ENCODE data around the gene MAP6.

The MAP6 gene

GRCh38 chr11:75598264-75598663 is 70.6 kb downstream of the MAP6 start:
- no peak for ATAC-seq
- TF ChIP-seq ISL1 (CRISPR knock-in tag; IDR thresholded peaks at IDR 0.05) (no peak), ESRRG (CRISPR knock-in tag; IDR thresholded peaks at IDR 0.05) (no peak), SNAI2 (CRISPR knock-in tag; IDR thresholded peaks at IDR 0.05) (no peak), TSHZ2 (CRISPR knock-in tag; IDR thresholded peaks at IDR 0.05) (no peak), PPARA (CRISPR knock-in tag; IDR thresholded peaks at IDR 0.05; ENCODE audit: borderline replicate concordance) (no peak)

GRCh38 chr11:75597636-75598035 is 71.2 kb downstream of the MAP6 start:
- ATAC-seq, result peak; percentile 85
- no peak for TF ChIP-seq GLIS3 (CRISPR knock-in tag; IDR thresholded peaks at IDR 0.05)
- no peak for TF ChIP-seq OSR1 (CRISPR knock-in tag; IDR thresholded peaks at IDR 0.05)
- TF ChIP-seq SNAI2 (CRISPR knock-in tag; IDR thresholded peaks at IDR 0.05), result no peak
- no peak for TF ChIP-seq ZC3H10 (CRISPR knock-in tag; IDR thresholded peaks at IDR 0.05)
- no peak for TF ChIP-seq ARNTL (CRISPR knock-in tag; IDR thresholded peaks at IDR 0.05; ENCODE audit: borderline replicate concordance, low read depth)
- TF ChIP-seq TCF4 (CRISPR knock-in tag; IDR thresholded peaks at IDR 0.05; ENCODE audit: borderline replicate concordance), result no peak

GRCh38 chr11:75596914-75597313 is 71.9 kb downstream of the MAP6 start:
- TF ChIP-seq PATZ1 (CRISPR knock-in tag; IDR thresholded peaks at IDR 0.05; ENCODE audit: borderline replicate concordance), result no peak
- TF ChIP-seq OSR1 (CRISPR knock-in tag; IDR thresholded peaks at IDR 0.05), result no peak
- no peak for TF ChIP-seq ZC3H10 (CRISPR knock-in tag; IDR thresholded peaks at IDR 0.05)
- TF ChIP-seq ARNTL (CRISPR knock-in tag; IDR thresholded peaks at IDR 0.05; ENCODE audit: borderline replicate concordance, low read depth), result no peak
- ATAC-seq, result no peak

GRCh38 chr11:75595429-75595828 is 73.4 kb downstream of the MAP6 start:
- TF ChIP-seq ZNF8 (CRISPR knock-in tag; IDR thresholded peaks at IDR 0.05) (no peak), ZNF70 (CRISPR knock-in tag; IDR thresholded peaks at IDR 0.05) (peak; percentile 78)

GRCh38 chr11:75594211-75594610 is 74.6 kb downstream of the MAP6 start:
- TF ChIP-seq TCF4 (CRISPR knock-in tag; IDR thresholded peaks at IDR 0.05; ENCODE audit: borderline replicate concordance) (no peak), ZNF8 (CRISPR knock-in tag; IDR thresholded peaks at IDR 0.05) (no peak), ARNTL (CRISPR knock-in tag; IDR thresholded peaks at IDR 0.05; ENCODE audit: borderline replicate concordance, low read depth) (no peak), POU6F1 (CRISPR knock-in tag; IDR thresholded peaks at IDR 0.05; ENCODE audit: borderline replicate concordance, low read depth) (no peak), ZFP3 (CRISPR knock-in tag; IDR thresholded peaks at IDR 0.05) (no peak), ZNF70 (CRISPR knock-in tag; IDR thresholded peaks at IDR 0.05) (no peak), CSDC2 (CRISPR knock-in tag; IDR thresholded peaks at IDR 0.05) (no peak)
- ATAC-seq, result no peak

More at GRCh38 chr11:75595429-75595828, 73.4 kb downstream of the MAP6 start:
- no peak for ATAC-seq

- no peak for ATAC-seq
Observed at GRCh38 chr11:75593286-75593915, 75.4 kb downstream of the MAP6 start.

More at GRCh38 chr11:75593286-75593915, 75.4 kb downstream of the MAP6 start:
- TF ChIP-seq GLIS3 (CRISPR knock-in tag; IDR thresholded peaks at IDR 0.05), result no peak
- TF ChIP-seq PPARA (CRISPR knock-in tag; IDR thresholded peaks at IDR 0.05; ENCODE audit: borderline replicate concordance), result no peak
- TF ChIP-seq CSRNP3 (CRISPR knock-in tag; IDR thresholded peaks at IDR 0.05), result no peak

Data from SK-N-SH treated with all-trans-retinoic acid at 6 μM for 48 hours (cell line).